ENCODE results near the gene GEMIN2.
"Not testable (repeated sequence)": the region's sequence is repeated elsewhere in the genome, so short reads cannot be mapped to it uniquely, and the experiment has no call there.

The GEMIN2 gene

DNA sequence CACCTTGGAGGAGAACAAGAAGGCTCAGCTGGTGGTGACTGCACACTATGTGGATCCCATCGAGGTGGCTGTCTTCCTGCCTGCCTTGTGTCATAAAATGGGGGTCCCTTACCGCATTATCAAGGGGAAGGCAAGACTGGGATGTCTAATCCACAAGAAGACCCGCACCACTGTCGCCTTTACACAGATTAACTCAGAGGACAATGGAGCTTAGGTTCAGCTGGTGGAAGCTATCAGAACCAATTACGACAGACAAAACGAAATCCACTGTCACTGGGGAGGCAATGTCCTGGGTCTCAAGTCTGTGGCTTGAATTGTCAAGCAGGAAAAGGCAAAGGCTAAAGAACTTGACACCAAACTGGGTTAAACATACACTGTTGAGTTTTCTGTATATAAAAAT lies 43.4 kb downstream of the GEMIN2 start:
- Histone ChIP-seq H3K27ac (ENCODE audit: poor library complexity, severe bottlenecking) (no peak overlapping the region), H3K4me1 (ENCODE audit: insufficient read depth, poor library complexity, severe bottlenecking) (no peaks in the 10 kb centered on the region), H3K9me3 (ENCODE audit: severe bottlenecking) (no peaks in the 10 kb centered on the region), H3K4me3 (ENCODE audit: severe bottlenecking) (no peak overlapping the region), H3K36me3 (ENCODE audit: low read depth) (peaks cover 76% of the 10 kb centered on the region), H3K27me3 (ENCODE audit: insufficient read depth, poor library complexity, severe bottlenecking) (no peaks in the 10 kb centered on the region)
- ATAC-seq (ENCODE audit: low read depth) (no peak), DNase-seq (ENCODE audit: low spot score) (no peak)
- TF ChIP-seq, protein P1, sequence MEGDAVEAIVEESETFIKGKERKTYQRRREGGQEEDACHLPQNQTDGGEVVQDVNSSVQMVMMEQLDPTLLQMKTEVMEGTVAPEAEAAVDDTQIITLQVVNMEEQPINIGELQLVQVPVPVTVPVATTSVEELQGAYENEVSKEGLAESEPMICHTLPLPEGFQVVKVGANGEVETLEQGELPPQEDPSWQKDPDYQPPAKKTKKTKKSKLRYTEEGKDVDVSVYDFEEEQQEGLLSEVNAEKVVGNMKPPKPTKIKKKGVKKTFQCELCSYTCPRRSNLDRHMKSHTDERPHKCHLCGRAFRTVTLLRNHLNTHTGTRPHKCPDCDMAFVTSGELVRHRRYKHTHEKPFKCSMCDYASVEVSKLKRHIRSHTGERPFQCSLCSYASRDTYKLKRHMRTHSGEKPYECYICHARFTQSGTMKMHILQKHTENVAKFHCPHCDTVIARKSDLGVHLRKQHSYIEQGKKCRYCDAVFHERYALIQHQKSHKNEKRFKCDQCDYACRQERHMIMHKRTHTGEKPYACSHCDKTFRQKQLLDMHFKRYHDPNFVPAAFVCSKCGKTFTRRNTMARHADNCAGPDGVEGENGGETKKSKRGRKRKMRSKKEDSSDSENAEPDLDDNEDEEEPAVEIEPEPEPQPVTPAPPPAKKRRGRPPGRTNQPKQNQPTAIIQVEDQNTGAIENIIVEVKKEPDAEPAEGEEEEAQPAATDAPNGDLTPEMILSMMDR (IDR thresholded peaks at IDR 0.05; ENCODE audit: poor library complexity, severe bottlenecking) = no peak

DNA sequence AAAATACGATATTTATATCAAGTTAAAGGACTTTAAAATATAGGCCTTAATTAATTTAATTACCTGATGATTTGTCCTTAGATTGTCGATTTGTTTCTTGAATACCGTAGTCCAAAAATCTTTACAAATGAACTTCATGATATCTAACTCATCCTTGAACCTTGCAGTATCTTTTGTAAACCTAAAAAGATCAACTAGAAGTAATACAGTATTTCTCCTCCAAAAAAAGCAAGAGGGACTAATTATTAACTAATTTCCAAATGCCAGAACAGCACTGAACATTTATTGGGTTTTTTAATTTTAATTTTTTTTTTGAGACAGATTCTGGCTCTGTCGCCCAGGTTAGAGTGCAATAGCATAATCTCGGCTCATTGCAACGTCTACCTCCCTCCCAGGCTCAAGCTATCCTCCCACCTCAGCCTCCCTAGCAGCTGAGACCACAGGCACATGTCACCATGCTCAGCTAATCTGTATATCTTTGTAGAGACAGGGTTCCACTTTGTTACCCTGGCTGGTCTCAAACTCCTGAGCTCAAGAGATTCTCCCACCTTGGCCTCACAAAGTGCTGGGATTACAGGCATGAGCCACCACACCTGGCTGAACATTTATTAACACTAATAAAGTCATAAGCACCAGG lies 44.2 kb downstream of the GEMIN2 start:
- peaks cover 75% of the 10 kb centered on the region for H3K36me3 ChIP-seq (ENCODE audit: low read depth)
- no peak overlapping the region for H3K27ac ChIP-seq (ENCODE audit: poor library complexity, severe bottlenecking)
- no peak for ATAC-seq (ENCODE audit: low read depth)

GRCh38 chr14:39160494-39160893 lies 46.4 kb downstream of the GEMIN2 start:
- Histone ChIP-seq H3K27ac (ENCODE audit: poor library complexity, severe bottlenecking) (no peak overlapping the region), H3K27me3 (ENCODE audit: insufficient read depth, poor library complexity, severe bottlenecking) (no peaks in the 10 kb centered on the region), H3K4me3 (ENCODE audit: severe bottlenecking) (no peak overlapping the region), H3K4me1 (ENCODE audit: insufficient read depth, poor library complexity, severe bottlenecking) (no peaks in the 10 kb centered on the region), H3K9me3 (ENCODE audit: severe bottlenecking) (no peaks in the 10 kb centered on the region), H3K36me3 (ENCODE audit: low read depth) (peaks cover 69% of the 10 kb centered on the region)
- no peak for ATAC-seq (ENCODE audit: low read depth)
- DNase-seq (ENCODE audit: low spot score) = no peak
- TF ChIP-seq, protein P1 (IDR thresholded peaks at IDR 0.05; ENCODE audit: poor library complexity, severe bottlenecking) = no peak

More for the DNA sequence above, 44.2 kb downstream of the GEMIN2 start:
- no peak for DNase-seq (ENCODE audit: low spot score)
- Histone ChIP-seq H3K4me1 (ENCODE audit: insufficient read depth, poor library complexity, severe bottlenecking) (no peaks in the 10 kb centered on the region), H3K9me3 (ENCODE audit: severe bottlenecking) (no peaks in the 10 kb centered on the region), H3K27me3 (ENCODE audit: insufficient read depth, poor library complexity, severe bottlenecking) (no peaks in the 10 kb centered on the region), H3K4me3 (ENCODE audit: severe bottlenecking) (no peak overlapping the region)
- TF ChIP-seq, protein P1 (IDR thresholded peaks at IDR 0.05; ENCODE audit: poor library complexity, severe bottlenecking) = no peak

GRCh38 chr14:39167797-39168320 lies 53.7 kb downstream of the GEMIN2 start:
- not testable (repeated sequence) for ATAC-seq (ENCODE audit: low read depth); H3K4me3 ChIP-seq (ENCODE audit: severe bottlenecking); H3K9me3 ChIP-seq (ENCODE audit: severe bottlenecking); H3K27me3 ChIP-seq (ENCODE audit: insufficient read depth, poor library complexity, severe bottlenecking); DNase-seq (ENCODE audit: low spot score); H3K27ac ChIP-seq (ENCODE audit: poor library complexity, severe bottlenecking)
- Histone ChIP-seq H3K4me1 (ENCODE audit: insufficient read depth, poor library complexity, severe bottlenecking) (peaks cover 17% of the 10 kb centered on the region), H3K36me3 (ENCODE audit: low read depth) (peaks cover 25% of the 10 kb centered on the region)

DNA sequence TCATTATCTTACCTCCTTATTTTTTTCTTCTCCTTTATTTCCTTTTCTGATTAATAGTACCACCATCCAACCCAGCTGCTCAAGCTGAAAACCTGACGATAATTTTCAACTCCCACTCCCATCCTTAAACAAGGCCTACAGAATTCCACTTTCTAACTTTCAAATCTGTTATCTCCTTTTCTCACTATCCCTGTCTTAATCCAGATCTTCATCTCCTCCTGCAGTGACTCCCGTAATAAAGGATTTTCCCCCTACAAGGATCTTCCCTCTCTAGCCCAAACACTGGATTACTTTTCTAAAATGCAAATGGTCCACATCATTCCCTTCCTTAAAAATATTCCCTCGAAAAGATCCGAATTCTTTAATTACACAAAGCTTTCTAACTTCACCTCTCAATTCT lies 54.5 kb downstream of the GEMIN2 start:
- Histone ChIP-seq H3K9me3 (ENCODE audit: severe bottlenecking) (no peaks in the 10 kb centered on the region), H3K4me3 (ENCODE audit: severe bottlenecking) (peak overlapping the region; percentile 60), H3K36me3 (ENCODE audit: low read depth) (peaks cover 23% of the 10 kb centered on the region), H3K4me1 (ENCODE audit: insufficient read depth, poor library complexity, severe bottlenecking) (peaks cover 17% of the 10 kb centered on the region), H3K27me3 (ENCODE audit: insufficient read depth, poor library complexity, severe bottlenecking) (no peaks in the 10 kb centered on the region), H3K27ac (ENCODE audit: poor library complexity, severe bottlenecking) (peak overlapping the region; percentile 76)
- TF ChIP-seq, protein P1 (IDR thresholded peaks at IDR 0.05; ENCODE audit: poor library complexity, severe bottlenecking) = no peak
- ATAC-seq (ENCODE audit: low read depth) (no peak), DNase-seq (ENCODE audit: low spot score) (no peak)
